NCI-H69 (cell line): ENCODE data around the gene PHGDH.

Experiments
- DNase-seq: peaks from one replicate; lab custom pipeline; 2025; lab: John Stamatoyannopoulos, UW

Gene PHGDH

DNA sequence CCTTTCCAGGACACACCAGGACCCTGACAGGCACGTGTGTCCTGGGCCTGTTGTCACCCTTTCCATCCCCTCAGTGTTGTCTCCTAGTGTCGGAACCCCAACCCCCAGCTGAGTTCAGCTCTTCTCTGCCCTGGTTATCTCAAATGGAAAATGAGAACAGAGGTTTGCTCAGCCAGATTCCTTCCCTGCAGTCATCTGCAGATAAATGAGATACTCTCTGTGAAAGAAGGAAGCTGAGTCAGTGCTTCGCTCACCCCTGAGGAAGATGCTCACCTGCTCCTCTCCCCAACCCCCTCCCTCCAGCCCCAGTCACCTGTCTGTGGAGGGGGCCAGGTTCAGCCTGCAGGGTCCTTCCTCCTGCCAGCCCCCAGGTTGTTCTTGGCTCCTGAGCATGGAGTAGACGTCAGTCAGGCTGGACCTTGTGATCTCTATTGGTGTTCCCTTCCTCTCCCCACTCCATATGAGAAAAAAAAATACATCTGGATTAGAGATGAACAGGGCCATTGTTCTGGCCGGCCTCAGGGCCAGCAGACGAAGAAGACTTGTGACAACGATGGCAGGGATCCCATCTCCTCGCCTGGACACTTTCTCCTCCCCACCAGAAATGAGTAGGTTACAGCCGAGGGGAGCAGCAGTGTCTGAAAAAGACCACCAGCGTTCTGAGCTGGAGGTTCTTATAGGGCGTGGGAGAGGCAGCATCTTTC is 20.9 kb downstream of the PHGDH start:
- DNase-seq = no peak

DNA sequence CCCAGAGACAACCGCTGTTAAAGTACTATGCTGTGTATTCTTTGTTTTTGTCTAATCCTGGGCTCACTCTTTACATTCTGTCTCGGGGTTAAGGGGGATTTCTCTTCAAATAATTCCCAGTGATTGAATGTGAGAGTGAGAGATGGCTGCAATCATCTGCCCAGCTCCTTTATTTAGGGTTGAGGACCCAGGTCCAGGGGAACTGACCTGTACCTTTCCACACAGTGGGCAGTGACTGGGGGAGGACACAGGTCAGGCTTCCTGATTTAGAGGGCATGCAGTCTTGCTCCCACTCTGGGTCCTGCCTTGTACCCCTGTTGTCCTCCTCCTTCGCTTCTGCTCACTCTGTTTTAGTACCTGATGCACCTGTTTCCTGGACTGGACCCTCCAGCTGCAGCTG is 22.0 kb downstream of the PHGDH start:
- no peak for DNase-seq

DNA sequence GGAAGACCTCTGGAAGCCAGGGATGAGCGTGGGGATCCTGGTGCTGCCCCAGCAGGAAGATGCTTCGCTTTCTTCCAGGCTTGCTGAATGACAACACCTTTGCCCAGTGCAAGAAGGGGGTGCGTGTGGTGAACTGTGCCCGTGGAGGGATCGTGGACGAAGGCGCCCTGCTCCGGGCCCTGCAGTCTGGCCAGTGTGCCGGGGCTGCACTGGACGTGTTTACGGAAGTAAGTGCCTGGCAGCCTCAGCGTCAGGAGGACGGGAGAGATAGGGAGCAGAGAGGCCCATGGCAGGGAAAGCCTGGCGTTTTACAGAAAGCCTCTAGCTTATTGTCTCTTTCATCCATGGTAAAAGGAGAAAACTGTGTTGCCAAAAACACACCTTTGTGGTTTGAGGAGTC is 23.5 kb downstream of the PHGDH start:
- no peak for DNase-seq

DNA sequence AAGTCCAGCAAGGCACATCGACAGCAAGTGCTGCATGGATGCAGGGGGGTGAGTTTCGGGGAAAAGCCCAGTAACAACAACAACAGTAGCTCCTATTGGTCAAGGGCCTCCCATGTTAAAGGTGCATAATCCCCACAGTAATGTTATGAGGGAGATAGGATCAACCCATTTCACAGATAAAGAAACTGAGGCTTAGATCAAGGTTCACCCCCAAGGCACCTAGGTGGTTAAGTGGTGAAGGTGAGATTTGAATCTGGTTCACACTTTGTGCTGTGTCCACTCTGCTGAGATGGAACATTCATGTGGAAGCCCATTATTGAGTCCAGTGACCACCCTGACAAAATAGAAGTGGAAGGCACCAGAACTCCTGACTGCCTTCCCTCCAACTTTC is 24.9 kb downstream of the PHGDH start:
- DNase-seq = no peak

DNA sequence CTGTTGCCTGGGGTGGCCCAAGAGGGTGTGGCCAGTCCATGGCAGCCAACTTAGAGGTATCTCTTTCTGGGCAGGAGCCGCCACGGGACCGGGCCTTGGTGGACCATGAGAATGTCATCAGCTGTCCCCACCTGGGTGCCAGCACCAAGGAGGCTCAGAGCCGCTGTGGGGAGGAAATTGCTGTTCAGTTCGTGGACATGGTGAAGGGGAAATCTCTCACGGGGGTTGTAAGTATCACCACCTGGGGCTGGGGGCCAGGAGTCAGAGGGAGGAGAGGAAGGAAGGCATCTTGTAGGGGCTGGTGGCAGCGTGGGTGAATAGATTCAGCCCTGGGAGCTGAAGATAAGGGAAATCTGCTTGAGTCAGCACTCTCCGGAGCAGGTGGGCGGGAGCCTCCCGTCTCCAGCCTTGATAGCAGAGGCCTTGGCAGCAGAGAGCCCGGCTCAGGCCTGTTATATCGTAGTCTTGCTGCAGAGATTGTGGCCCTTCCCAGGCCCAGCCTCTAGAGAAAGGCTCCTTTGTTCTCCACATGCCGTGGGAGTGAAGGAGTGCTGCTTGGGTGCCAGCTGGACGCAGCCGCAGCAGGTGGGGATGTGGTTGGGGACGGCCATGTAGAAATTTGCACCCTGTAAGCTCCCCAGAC is 25.4 kb downstream of the PHGDH start:
- no peak for DNase-seq

DNA sequence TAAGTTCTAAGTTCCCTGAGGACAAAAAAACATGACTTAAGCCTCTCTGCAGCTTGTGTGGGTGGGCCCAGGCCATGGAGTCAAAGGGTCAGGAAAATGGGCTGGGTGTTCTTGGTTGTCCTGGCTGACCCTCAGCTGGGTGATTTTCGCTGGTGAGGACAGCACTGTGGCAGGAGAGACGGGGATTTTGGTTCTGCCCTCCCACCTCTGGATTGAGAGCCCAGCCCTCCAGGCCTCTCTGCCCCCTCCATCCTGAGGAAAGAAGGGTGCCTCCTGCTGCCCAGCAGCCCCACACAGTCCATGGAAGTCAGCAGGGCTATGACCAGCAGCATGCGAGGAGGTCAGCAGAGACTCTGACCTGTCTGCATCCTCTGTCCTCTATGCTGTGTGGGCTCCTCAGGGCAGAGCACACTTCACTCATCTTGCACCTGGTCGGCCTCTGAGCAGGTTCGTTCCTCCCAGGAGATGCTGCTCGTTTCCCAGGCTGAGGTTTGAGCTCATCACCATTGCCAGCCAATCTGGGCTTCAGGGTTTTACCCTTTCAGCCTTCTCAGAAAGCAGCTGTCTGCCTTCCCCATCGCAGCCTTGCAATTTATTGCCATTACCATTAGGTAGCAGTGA is 26.5 kb downstream of the PHGDH start:
- DNase-seq = no peak

DNA sequence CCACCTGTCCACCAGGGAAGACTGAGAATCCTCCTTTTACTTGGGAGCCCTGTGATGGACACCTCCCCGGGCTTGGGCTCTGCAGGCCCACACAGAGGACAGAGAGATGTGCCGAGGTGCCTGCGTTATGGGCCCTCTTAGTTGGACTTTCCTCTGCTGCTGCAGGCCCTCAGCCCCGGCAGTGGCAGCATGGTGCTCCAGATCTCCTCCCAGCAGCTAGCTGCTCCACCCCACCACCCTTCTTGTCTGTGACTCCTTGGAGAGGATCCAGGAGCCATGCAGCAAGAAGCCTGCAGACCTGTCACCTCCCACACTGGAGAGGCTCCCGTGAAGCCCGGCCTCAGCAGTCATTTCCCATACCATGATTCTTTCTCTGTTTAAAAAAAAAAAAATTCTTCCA is 27.4 kb downstream of the PHGDH start:
- no peak for DNase-seq

DNA sequence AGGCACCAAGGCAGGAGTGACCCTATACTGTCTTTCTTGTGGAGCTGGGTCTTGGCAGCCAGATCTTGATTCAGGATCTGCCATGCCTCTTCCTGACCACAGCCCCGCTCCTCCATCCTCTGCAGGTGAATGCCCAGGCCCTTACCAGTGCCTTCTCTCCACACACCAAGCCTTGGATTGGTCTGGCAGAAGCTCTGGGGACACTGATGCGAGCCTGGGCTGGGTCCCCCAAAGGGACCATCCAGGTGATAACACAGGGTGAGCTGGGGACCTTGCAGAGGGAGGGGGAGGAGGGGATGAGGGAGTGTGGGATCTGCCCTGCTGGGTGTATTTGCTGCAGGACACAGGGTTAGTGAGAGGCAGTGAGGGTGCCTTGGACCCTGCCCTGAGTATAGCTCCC is 28.5 kb downstream of the PHGDH start:
- DNase-seq = no peak

DNA sequence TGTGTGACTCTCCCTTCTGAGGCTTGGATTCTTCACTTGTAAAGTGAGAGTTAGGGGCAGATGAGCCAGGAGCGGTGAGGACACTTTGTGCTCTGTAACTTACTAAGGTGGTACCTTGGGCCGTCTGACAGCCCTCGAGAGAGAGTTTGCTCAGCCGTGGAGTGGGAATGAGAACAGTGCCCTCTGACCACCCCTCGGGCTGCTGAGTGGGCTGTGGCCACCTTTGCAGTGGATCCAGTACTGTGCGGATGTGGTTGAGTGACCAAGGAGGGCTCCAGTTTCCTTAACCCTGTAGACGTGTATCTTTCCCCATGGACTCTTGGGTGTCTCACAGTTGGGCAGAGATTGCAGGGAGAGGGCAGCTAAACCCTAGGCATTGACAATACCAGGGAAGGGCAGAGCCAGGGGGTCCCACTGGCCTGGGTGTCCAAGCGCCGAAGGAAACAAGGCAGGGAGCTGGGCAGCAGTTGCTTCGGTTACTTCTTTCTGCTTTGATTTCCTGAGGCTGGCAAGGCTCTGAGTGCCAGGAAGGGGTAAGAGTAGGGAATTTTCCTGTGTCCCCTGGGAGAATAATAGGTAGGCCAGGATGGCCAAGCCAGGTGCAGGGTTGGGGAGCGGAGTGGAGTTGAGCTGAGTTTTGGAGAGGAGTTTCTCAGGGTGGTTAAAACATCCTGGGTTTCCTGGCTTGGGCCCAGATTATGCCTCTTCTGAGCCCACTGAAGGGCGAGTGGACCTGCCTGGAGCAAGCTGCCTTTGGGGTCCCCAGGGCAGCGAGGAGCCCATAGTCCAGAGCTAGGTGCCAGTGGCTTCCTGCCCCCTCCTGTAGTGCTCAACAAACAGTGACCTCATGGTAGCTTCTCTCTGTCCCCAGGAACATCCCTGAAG is 29.4 kb downstream of the PHGDH start:
- no peak for DNase-seq

DNA sequence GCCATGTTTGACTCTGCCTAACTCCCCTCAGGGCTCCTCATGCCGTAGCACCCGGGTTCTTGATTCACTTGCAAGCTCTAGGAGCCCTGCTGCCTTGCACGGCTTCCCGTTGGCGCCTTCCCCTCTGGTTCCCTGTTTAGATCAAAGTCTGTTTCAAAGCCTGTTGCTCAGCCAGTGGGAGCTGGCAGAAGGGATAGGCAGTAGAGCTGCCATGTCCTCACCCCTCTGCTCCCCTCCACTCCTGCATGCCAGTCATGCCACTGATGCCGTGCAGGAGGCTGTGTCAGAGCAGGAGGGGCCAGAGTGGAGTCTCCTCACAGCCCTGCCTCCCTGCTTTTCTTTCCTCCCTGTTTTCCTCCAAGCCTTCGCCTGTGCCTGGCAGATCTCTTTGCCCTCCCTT is 30.5 kb downstream of the PHGDH start:
- no peak for DNase-seq

DNA sequence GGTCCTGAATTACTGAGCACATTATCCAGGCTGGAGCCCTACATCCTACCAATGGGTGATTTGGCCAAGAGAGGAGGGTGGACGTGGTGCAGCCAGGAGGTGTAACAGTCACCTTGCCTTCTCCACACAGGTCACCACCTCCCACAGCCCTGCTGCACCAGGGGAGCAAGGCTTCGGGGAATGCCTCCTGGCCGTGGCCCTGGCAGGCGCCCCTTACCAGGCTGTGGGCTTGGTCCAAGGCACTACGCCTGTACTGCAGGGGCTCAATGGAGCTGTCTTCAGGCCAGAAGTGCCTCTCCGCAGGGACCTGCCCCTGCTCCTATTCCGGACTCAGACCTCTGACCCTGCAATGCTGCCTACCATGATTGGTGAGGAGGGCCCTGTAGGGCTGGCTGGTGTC is 30.9 kb downstream of the PHGDH start:
- no peak for DNase-seq

DNA sequence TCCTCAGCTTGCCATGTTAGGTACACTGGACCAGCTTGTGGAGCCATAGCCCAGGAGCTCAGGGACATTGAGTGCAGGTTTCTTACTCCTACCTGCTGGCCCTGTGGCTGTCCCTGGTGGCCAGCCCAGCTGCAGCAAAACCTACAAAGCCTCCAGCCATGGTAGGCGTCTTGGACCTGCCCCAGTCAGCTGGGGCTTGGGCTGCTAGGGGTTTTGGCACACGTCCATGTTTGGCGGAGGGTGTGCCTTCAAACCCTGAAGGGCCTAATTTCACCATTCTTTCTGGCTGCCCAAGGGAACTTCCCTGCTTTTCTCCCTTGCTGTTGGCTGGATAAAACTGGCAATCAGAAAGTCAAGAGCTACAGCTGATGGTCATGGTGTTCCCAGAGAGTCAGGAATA is 31.6 kb downstream of the PHGDH start:
- DNase-seq = peak; percentile 44

DNA sequence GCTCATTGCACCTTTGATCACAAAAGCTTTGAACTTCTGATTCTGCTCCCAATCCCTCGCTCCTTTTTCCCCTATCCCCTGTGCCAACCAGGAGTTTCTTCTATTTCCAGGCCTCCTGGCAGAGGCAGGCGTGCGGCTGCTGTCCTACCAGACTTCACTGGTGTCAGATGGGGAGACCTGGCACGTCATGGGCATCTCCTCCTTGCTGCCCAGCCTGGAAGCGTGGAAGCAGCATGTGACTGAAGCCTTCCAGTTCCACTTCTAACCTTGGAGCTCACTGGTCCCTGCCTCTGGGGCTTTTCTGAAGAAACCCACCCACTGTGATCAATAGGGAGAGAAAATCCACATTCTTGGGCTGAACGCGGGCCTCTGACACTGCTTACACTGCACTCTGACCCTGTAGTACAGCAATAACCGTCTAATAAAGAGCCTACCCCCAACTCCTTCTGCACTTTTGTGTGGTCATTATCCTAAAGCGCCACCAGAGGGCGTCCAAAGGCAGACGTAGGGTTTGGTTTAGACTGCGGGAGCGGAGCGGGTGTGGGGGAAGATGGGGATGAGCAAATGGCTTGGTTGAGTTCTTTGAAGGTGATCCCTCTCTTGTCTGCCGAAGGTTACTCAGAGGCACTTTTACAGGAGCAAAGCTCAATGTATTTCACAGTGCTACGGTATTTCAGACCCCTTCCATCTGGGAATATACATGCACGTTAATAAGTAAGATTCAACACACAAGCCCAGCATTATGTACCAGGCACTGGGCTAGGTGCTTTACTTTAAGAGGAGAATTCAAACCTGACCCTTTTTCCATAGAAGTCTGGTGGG is 32.3 kb downstream of the PHGDH start:
- peak; percentile 57 for DNase-seq

DNA sequence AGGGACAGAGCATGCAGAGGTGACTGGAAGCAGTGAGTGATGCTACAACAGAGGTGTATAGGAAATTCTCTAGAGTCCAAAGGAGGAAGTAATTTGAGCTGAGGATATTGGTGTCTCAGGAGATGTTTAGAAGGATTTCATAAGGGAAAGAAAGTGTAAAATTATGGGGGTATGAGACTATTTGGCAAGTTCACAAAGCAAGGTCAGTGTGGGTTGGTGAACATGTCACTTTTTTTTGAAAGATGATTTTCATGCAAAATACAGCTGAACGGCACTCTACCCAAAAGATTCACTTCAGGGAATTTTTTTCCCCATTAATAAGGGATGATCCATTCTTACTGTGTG is 32.8 kb downstream of the PHGDH start:
- DNase-seq = no peak

DNA sequence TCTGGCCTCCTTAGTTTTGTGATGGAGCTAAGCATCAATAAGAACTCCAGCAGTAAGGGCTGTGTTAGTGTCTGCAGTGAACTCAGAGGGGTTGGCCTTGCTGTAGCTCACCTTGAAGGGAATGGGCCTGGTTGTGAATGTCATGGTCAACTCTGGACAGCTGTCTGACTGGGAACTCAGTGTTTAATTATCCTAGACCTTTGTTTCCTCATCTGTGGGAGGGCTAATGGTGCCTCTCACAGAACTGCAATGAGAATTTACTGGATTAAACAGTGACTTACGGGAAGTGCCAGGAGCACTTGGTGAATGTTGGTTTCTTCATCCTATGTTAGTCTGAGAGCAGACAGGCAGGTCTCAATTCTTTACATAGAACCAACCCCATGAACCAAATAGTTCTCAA is 33.3 kb downstream of the PHGDH start:
- peak; percentile 3 for DNase-seq

DNA sequence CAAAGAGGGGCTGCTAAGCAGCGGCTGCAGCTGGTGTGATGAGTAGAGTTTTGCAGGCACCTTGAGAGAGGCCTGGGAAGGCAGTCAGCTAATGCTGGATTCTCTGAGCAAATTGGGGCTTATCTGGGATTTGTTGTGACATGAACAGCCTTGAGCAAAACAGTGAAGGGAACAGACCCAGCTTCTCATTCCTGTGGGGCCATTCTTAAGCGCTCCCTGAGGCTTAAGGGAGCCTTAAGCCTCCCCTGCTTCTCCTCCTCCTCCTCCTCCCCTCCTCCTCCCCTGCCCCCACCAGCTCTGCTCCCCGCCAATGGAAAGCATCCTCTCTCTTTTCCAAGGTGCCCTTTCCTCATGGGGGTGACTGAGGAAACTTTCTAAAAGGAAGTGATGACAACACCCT is 35.7 kb downstream of the PHGDH start:
- no peak for DNase-seq

DNA sequence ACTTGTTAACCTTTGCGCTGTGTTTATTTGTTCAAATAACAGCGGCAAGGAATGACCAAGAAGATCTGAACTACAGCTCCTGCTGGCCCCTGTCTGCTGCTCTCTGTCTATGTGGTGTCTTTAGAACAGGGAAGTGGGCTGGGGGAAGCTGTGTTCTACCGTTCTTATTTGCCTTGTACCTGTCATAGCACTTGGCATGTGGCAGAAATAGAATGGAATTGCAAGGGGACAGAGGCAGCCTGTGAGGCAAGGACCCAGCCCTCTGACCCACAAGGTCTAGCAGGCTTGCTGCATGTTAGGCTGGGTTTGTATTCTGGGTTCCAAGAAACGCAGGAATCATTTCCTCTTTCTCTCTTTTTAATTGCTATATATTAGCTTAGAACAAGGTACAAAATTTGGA is 36.3 kb downstream of the PHGDH start:
- no peak for DNase-seq

DNA sequence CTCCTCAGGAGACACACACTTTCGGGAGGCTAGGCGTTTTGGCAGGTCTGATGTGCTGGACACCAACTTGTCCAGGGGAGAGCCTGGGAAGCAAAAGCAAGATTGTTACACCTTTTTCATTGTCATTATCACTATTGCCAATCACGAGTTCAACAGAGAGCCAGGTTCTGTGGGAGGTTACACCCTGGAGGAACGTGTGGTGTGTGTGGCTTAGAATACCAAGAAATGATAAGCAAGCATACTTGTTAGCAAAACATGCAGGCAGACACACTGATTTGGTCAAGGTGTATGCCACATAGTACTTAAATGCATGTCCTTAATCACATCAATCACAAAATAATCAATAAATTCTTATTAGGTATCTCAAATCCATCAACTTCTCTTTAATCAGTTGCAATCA is 40.9 kb downstream of the PHGDH start:
- no peak for DNase-seq

DNA sequence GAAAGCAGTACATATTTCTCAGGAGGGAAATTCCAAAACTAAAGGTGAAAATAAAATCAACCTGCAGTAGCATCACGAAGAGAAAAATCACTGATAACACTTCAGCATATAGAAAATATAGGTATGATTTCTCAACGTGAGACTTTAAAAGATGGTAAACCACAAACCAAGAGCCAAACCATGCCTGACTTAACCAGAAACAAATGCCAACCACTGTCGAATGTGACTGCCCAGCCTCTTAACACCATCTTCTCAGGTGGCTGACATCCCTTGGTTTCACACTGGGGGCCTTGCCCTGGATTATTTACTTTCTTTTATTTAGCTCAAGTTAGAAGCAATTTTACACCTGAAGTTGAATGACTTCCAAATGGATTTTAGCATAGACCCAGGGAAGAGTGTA is 46.9 kb downstream of the PHGDH start:
- no peak for DNase-seq

DNA sequence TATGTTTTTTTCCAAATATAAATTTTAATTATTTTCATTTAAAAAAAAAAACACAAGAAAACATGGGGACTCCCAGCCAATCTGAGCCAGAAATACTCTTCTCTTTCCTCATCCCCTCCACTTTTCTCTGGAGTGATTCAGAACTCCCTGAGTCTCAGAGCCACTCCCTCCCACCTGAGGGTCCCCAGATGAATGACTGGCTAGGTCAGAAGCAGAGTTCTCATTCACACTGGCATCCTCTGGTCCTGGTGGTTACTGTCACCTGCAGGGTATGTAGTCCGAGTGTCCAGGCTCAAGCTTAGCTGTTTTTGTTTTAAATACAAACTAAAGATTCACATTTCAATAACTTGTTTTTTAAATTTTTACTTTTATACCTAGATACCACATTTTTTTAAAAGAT is 50.7 kb downstream of the PHGDH start:
- DNase-seq = no peak

DNA sequence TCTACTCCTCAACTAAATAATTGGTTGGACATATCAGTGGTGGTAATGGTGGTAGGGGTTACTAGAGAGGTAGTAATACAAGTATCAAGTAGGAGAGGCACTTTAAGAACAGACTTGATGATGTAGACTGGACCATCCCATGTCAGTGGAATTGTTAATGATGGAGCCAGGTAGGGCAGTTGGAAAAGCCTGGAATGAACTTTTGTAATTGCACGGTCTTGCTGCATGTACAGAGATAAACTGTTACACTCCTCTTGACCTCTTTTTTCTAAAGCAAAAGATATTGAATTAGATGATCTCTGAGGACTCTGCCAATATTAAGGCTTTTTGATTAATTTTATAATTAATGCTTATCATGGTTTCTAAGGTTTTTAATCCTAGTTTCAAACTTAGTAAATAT is 51.2 kb downstream of the PHGDH start:
- DNase-seq = no peak

DNA sequence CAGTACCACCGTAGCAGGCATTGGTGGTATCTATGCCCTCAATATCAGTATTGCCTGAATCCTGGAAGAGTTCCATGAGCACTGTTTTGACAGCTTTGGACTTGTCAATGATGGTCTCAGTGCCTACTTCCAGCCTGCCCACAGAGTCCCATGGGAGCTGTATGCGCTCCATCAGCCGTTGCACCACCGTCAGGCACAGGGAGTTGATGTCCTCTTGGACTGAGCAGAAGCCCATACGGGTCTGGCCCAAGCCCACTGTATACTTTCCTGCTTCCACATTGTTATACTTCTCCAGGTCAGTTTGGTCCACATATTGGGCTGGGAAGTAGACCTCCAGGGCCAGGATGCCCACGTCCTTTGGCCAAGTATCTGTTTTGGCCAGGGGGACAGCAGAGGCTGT is 52.5 kb downstream of the PHGDH start:
- DNase-seq = no peak
